Subcutaneous adipose tissue (tissue), 4 donors: ENCODE data around the gene NEK6. TPM values are rescaled to one million over a fixed set of nuclear protein-coding genes. Genes with fewer than 3 reads are reported as not detected.

Experiments
- CTCF ChIP-seq: fragments of 450-650 bp; IDR thresholded peaks from one replicate; pipeline ENCODE4 v1.5.1; 2016; ENCODE audit warnings: low read depth, mild to moderate bottlenecking, control low read depth, antibody characterized with exemption, moderate library complexity
- total RNA-seq, 4 donors: library from RNA; depleted of rRNA; stranded (reverse); fragments of >200 nt; gene quantifications; one replicate each; pipeline ENCODE4 v1.1.0, GENCODE V29; 2016

Gene NEK6
- total RNA-seq, 4 donors from 2014 or later: 18.5 to 38.2 (median 27.0) TPM

DNA sequence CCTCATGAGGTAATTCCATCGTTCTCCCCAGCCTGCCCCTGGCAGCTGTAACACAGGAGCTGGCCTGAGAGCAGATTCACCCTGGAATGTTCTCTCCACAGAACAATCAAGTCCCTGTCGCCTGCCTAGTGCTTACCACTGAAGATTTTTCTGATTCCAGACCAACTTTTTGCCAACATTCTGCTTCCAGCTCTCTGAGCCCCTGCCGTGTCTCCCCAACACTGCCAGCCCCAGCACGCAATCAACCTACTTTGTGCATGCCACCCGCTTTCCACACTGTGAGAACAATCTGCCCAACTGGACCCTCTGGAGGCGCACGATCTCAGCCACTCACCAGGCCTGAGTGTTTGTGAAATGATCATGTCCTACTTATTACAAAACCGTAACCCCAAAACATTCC lies 94.9 kb downstream of the NEK6 start:
- TF ChIP-seq CTCF: no peak

DNA sequence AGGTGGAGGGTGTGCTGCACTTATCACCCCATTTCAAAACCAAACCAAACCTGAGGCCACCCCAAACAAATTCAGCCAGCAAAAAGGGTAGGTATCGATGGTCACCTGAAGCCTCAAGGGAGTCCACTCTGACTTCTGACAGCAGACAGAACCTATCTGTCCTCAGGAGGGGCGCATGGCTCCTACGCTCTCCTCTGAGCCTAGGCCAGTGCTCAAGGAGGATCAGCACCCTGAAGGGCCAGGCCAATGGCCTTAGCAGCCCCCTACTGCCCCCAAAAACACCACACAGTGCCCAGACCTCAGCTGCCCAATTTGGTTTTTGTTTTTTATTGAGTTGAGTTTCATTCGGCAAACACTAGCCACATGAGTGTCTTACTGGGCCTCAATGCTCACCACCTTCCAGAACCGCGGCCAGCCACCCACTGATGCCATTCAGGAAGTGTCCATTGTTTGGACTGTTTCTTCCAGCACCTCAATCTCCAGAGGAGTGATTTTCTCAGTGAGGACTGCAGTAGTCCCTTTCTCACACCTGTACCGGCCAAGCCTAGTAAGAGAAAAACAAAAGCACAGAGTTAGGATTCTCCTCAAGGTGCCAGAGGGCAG lies 95.5 kb downstream of the NEK6 start:
- TF ChIP-seq CTCF: no peak

- no peak for TF ChIP-seq CTCF
Measured at GRCh38 chr9:124353811-124354274, 96.1 kb downstream of the NEK6 start.

DNA sequence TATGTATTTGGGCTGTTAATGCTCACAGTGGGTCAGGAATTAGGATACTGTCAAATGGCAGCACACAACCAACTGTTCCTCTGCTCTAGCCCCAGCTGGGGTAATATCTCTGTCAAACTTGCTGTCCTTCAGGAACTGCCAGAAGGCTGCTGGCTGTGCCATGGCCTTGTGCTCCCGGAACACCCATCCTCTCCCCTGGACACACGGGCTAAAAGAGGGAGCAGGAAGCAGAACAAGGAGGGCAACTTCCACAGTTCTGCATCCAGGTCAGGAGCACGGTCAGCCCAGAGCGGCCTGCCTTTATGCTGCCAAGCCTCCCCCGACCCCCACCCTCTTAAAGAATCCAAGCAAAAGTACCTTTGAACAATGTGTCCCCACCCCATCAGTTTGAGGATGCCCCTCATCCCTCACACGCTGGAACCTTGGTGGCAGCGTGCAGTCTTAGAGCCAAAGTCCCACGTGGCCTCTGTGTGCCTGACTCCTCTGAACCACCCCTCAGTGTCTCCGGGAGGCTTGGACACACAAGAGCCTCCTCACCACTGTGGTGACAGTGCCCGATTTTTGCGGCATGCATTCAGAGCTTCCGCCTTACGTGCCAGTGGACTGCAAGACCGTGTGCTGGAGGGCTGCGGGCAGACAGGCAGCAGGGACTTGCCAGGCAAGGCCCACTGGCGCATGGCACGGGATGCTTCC lies 96.7 kb downstream of the NEK6 start:
- TF ChIP-seq CTCF: no peak

DNA sequence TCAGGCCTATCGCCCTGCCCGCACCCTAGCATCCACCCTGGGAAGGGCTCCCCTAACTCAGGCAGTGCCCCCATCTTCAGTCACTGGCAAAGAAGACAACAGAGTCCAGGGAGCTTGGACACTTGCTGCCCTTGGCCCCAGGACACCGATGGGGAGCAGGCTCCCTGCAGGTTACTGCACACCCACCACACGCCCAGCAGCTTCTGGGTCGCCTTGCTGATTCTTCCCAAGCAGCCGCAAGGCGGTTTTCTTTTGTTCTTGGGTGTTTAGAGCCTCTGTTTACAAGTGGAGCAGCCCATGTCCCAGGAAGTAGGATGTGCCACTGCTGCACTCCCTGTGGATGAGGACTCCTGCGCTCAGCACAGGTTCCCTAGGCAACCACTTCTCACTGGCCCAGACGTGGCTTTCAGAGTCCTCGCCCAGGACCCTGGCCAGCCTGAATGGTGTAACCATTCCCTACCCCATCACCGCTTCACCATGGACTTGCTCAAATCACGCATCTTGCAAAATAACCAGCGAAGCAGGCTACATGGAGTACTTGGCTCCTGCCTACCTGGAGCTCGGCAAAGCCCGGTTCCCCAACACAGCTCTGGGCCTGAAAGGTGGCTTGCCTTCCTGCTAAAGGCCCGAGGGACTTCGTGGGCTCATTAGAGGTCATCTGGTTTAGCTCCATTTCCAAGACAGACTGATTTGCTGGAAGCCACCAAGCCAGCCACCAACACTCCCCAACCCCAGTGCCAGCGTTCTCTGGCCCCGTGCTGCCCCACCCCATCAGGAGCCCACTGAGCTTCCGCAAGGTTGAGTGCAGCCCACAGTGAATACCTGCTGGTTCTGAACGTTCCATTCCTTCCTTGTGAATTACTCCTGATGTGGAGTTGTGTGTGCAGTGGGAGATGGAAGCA lies 97.5 kb downstream of the NEK6 start:
- TF ChIP-seq CTCF: no peak

GRCh38 chr9:124355941-124356744 lies 98.4 kb downstream of the NEK6 start:
- no peak for TF ChIP-seq CTCF
